ENCODE results near the gene FANCF.
A peak's percentile ranks its signal among the peaks of the same experiment; 100 is the strongest.

FANCF gene

GRCh38 chr11:22624742-22625447 lies 728 bp downstream of the FANCF start:
- peak; percentile 32 for DNase-seq

DNA sequence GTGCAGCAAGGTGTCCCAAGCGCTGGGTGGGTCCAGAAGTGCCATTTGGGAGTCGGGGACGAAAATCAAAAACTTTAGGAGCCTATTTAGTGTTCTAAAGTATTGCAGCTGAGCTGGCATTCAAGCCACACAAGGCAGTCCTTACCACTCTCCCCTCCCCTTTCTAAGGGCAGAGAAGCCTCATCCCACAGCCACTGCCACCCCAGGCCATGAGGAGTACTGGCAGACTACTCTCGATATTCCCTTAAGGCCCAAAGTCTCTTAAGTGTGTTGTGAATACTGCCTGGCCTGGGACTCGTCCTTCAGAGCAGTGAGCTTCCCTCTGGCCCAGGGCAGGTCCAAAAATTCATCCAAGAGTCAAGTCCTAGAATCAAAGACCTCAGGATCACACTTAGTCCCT lies 7.8 kb downstream of the FANCF start:
- DNase-seq: no peak

DNA sequence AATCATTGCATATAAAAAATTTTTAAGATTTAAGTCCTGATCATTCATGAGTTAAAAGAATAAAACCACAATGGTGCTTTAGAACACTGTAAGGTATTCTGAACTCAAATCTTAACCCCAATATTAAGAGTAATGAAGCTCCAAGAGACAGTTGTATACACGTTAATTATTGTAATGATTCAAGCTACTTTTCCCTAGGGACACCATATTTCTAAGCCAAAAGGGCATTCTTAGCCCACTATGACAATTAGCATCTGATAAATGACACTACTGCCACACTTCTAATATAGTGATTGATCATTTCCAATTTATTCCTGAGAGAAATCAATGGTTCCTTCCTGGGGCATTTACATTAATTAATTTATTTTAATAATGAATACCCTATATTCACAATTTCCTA lies 21.7 kb downstream of the FANCF start:
- DNase-seq: no peak

GRCh38 chr11:22602504-22602903 lies 23.1 kb downstream of the FANCF start:
- no peak for DNase-seq

DNA sequence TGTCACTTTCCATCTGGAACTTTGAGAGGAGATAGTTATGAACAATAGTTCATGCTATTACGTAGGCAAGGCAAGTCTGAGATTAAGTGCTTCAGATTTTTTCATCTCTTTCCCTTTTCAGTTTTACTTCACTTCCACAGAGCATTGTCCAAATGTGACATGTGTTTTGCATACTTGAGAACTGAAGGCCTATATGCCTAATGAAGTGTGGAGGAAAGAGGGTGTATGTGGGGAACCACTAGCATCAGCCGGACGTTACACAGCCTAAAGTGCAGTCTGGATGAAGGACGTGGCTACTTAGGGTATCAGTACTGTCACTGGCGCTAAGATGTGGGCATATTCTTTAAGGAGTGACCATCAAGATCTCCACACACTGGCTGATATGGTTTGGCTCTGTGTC lies 26.2 kb downstream of the FANCF start:
- no peak for DNase-seq

DNA sequence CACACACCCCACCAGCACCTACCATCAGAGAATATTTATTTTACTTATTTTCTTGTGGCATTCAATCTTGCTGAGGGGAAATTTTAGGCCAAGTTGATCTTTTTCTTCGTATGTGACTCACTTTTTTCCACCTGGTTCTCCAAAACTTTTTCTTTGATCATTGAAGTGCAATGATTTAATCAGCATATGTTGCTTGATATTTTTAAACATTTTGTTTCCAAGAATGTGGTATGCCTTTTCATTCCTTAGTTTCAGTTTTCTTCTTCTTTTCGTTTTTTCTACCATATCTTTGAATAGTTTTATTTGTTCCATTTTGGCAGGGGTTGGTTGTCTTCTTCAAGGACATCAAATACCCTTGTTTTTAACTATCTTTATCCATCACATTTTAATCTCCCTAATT lies 28.6 kb downstream of the FANCF start:
- DNase-seq: no peak

- no peak for DNase-seq
Observed at GRCh38 chr11:22584976-22585375, 40.6 kb downstream of the FANCF start.

GRCh38 chr11:22583963-22584492 lies 41.6 kb downstream of the FANCF start:
- DNase-seq: no peak

DNA sequence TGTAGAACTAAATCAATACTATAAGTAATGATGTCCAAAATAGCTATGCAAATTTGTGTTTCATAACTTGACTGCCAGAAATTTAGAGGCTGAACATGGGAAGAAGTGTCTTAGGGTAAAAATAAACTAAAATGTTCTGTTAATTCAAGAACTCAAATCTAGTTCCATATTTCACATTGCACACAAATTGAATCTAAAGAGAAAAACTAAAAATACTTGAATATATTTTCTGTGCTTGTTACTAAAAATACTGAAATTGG lies 43.5 kb downstream of the FANCF start:
- DNase-seq: no peak

DNA sequence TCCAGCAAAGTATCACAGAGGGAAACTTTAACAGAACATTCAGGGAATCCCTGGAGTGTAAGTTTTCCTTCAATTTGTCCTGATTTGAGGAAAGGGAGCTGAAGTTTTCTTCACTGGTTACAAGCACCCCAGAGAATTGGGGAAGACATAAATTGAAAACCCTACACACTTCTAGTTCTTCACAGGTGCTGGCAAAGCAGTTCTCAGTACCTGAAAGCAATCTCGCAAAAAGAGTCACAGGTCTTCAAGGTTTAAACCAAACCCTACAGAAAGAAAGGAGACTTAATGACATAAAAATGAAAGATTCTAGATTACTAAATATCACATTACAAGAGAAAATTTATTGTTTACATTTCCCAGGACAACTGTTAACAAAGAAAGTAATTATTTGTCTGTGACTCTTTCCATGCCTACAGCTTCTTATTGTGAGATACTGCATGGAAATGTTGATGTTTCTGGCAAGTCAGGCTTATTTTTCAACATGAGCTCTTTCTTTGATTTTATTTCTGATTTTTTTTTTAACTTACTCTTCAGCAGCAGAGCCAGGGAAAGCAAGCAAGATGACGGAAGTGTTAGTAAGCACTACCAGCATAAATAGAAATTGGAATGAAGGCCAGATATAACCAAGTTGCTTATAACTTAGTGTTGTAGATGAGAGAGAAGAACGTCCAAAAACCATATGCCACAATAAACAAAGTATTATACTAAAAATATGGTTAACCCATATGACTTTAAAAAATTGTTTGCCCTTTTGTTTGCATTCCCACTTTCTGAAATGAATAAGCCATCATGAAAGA lies 44.1 kb downstream of the FANCF start:
- DNase-seq: no peak

DNA sequence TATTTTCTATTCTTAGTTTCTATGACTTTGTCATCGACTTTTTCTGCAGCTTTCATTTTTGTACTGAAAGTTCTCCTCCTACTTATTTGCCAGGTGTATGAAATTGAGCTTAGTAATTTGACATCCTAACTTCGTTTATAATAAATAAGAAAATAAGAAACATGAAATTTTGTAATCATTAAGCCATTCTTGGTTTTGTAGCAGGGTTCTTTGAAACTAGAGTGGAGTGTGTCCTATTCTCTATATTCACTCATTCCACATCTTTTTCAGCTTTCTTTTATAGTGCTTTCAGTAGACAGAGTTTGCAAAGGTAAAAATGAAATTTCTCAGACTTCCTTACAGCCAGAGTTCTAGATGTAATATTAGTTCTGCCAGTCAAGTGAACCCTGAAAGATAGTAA lies 47.8 kb downstream of the FANCF start:
- no peak for DNase-seq

All from NCI-H1417 treated with DMSO at 0.1 percent for 48 hours (cell line).